Measurements from ENCODE around the gene TTC34. TPM values are rescaled to one million over a fixed set of nuclear protein-coding genes. Genes with fewer than 3 reads are reported as not detected.

The TTC34 gene
- total RNA-seq, 1 experiment from 2014 or later = 0.61 TPM

- CTCF ChIA-PET = no interaction called here
- no peak overlapping the region for H3K27ac Mint-ChIP-seq
Observed at GRCh38 chr1:2826736-2827292, 25.3 kb upstream of the TTC34 start.

More at GRCh38 chr1:2826736-2827292, 25.3 kb upstream of the TTC34 start:
- peaks cover 7% of the 10 kb centered on the region for H3K27me3 Mint-ChIP-seq (ENCODE audit: low read depth)
- H3K9me3 Mint-ChIP-seq = peaks cover 34% of the 10 kb centered on the region
- POLR2A ChIA-PET = no interaction called here
- H3K36me3 Mint-ChIP-seq = peaks cover 30% of the 10 kb centered on the region
- DNase-seq (ENCODE audit: low spot score) = no peak
- ATAC-seq = no peak
- no peaks in the 10 kb centered on the region for H3K4me1 Mint-ChIP-seq
- TF ChIP-seq, protein P1, sequence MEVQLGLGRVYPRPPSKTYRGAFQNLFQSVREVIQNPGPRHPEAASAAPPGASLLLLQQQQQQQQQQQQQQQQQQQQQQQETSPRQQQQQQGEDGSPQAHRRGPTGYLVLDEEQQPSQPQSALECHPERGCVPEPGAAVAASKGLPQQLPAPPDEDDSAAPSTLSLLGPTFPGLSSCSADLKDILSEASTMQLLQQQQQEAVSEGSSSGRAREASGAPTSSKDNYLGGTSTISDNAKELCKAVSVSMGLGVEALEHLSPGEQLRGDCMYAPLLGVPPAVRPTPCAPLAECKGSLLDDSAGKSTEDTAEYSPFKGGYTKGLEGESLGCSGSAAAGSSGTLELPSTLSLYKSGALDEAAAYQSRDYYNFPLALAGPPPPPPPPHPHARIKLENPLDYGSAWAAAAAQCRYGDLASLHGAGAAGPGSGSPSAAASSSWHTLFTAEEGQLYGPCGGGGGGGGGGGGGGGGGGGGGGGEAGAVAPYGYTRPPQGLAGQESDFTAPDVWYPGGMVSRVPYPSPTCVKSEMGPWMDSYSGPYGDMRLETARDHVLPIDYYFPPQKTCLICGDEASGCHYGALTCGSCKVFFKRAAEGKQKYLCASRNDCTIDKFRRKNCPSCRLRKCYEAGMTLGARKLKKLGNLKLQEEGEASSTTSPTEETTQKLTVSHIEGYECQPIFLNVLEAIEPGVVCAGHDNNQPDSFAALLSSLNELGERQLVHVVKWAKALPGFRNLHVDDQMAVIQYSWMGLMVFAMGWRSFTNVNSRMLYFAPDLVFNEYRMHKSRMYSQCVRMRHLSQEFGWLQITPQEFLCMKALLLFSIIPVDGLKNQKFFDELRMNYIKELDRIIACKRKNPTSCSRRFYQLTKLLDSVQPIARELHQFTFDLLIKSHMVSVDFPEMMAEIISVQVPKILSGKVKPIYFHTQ (CRISPR knock-in tag; IDR thresholded peaks at IDR 0.05) = no peak
- TF ChIP-seq ZNF138 (CRISPR knock-in tag; conservative IDR thresholded peaks at IDR 0.05) = no peak
- TF ChIP-seq ELF4 (CRISPR knock-in tag; IDR thresholded peaks at IDR 0.05; ENCODE audit: low read depth) = no peak
- TF ChIP-seq, protein P2, sequence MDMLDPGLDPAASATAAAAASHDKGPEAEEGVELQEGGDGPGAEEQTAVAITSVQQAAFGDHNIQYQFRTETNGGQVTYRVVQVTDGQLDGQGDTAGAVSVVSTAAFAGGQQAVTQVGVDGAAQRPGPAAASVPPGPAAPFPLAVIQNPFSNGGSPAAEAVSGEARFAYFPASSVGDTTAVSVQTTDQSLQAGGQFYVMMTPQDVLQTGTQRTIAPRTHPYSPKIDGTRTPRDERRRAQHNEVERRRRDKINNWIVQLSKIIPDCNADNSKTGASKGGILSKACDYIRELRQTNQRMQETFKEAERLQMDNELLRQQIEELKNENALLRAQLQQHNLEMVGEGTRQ (CRISPR knock-in tag; IDR thresholded peaks at IDR 0.05) = no peak
- no peak for TF ChIP-seq ZNF416 (CRISPR knock-in tag; IDR thresholded peaks at IDR 0.05)
- TF ChIP-seq, protein P3, sequence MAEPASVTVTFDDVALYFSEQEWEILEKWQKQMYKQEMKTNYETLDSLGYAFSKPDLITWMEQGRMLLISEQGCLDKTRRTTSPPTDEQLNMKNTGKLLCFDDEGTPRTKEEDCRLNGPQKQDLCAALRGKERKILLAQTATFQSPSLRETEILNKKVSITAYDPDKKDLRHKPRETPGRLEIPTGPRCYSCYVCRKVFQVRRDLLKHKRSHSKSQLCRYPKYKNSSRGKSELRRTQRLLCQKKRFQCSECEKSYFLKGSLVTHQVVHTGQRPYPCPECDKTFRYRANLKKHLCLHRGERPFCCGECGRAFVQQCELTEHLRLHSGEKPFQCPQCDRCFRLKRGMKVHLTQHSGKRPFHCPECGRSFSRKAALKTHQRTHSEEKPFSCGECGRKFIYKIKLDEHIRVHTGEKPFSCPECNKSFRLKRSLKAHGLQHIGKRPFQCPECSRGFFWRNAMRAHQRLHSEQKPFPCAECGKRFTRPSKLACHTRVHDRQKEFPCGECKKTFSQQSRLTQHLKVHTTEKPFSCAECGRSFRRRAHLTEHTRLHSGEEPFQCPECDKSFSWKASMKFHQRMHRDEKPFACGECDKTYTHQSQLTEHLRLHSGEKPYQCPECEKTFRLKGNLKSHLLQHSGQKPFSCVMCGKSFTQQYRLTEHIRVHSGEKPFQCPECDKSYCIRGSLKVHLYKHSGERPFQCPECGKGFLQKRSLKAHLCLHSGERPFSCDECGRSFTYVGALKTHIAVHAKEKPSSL (CRISPR knock-in tag; conservative IDR thresholded peaks at IDR 0.05) = no peak
- TF ChIP-seq NR1H2 (CRISPR knock-in tag; IDR thresholded peaks at IDR 0.05) = no peak
- TF ChIP-seq, protein P4, sequence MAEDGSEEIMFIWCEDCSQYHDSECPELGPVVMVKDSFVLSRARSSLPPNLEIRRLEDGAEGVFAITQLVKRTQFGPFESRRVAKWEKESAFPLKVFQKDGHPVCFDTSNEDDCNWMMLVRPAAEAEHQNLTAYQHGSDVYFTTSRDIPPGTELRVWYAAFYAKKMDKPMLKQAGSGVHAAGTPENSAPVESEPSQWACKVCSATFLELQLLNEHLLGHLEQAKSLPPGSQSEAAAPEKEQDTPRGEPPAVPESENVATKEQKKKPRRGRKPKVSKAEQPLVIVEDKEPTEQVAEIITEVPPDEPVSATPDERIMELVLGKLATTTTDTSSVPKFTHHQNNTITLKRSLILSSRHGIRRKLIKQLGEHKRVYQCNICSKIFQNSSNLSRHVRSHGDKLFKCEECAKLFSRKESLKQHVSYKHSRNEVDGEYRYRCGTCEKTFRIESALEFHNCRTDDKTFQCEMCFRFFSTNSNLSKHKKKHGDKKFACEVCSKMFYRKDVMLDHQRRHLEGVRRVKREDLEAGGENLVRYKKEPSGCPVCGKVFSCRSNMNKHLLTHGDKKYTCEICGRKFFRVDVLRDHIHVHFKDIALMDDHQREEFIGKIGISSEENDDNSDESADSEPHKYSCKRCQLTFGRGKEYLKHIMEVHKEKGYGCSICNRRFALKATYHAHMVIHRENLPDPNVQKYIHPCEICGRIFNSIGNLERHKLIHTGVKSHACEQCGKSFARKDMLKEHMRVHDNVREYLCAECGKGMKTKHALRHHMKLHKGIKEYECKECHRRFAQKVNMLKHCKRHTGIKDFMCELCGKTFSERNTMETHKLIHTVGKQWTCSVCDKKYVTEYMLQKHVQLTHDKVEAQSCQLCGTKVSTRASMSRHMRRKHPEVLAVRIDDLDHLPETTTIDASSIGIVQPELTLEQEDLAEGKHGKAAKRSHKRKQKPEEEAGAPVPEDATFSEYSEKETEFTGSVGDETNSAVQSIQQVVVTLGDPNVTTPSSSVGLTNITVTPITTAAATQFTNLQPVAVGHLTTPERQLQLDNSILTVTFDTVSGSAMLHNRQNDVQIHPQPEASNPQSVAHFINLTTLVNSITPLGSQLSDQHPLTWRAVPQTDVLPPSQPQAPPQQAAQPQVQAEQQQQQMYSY (CRISPR knock-in tag; IDR thresholded peaks at IDR 0.05) = no peak
- TF ChIP-seq CBFB (CRISPR knock-in tag; IDR thresholded peaks at IDR 0.05; ENCODE audit: low read depth) = no peak
- TF ChIP-seq, protein P5, sequence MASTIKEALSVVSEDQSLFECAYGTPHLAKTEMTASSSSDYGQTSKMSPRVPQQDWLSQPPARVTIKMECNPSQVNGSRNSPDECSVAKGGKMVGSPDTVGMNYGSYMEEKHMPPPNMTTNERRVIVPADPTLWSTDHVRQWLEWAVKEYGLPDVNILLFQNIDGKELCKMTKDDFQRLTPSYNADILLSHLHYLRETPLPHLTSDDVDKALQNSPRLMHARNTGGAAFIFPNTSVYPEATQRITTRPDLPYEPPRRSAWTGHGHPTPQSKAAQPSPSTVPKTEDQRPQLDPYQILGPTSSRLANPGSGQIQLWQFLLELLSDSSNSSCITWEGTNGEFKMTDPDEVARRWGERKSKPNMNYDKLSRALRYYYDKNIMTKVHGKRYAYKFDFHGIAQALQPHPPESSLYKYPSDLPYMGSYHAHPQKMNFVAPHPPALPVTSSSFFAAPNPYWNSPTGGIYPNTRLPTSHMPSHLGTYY (CRISPR knock-in tag; IDR thresholded peaks at IDR 0.05) = no peak
- TF ChIP-seq, protein P6, sequence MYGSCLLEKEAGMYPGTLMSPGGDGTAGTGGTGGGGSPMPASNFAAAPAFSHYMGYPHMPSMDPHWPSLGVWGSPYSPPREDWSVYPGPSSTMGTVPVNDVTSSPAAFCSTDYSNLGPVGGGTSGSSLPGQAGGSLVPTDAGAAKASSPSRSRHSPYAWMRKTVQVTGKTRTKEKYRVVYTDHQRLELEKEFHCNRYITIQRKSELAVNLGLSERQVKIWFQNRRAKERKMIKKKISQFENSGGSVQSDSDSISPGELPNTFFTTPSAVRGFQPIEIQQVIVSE (CRISPR knock-in tag; IDR thresholded peaks at IDR 0.05; ENCODE audit: borderline replicate concordance) = no peak
- TF ChIP-seq, protein P7, sequence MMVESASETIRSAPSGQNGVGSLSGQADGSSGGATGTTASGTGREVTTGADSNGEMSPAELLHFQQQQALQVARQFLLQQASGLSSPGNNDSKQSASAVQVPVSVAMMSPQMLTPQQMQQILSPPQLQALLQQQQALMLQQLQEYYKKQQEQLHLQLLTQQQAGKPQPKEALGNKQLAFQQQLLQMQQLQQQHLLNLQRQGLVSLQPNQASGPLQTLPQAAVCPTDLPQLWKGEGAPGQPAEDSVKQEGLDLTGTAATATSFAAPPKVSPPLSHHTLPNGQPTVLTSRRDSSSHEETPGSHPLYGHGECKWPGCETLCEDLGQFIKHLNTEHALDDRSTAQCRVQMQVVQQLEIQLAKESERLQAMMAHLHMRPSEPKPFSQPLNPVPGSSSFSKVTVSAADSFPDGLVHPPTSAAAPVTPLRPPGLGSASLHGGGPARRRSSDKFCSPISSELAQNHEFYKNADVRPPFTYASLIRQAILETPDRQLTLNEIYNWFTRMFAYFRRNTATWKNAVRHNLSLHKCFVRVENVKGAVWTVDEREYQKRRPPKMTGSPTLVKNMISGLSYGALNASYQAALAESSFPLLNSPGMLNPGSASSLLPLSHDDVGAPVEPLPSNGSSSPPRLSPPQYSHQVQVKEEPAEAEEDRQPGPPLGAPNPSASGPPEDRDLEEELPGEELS (CRISPR knock-in tag; IDR thresholded peaks at IDR 0.05) = no peak
- H3K4me3 Mint-ChIP-seq = no peak overlapping the region
